ENCODE measurements around the gene TIMM10.

The TIMM10 gene

GRCh38 chr11:57530596-57531507 is at the start of gene TIMM10:
Gene TIMM10, minus strand, starts transcription at chr11:57530754. Its CDS starts 565 bp downstream, at chr11:57530189.
- peak; percentile 86 to 88 for DNase-seq (ENCODE audit: low read depth in 2 of 2, low spot score in 1 of 2)

GRCh38 chr11:57574061-57574460 is 43.5 kb upstream of the TIMM10 start:
- no peak for DNase-seq (ENCODE audit: low read depth in 2 of 2, low spot score in 1 of 2)

- DNase-seq (ENCODE audit: low read depth in 2 of 2, low spot score in 1 of 2) = no peak
Measured at GRCh38 chr11:57571606-57572005, 41.1 kb upstream of the TIMM10 start.

- DNase-seq (ENCODE audit: low read depth in 2 of 2, low spot score in 1 of 2) = peak; percentile 65 to 81
Measured at GRCh38 chr11:57568330-57568766, 37.8 kb upstream of the TIMM10 start.

GRCh38 chr11:57567515-57568329 is 37.2 kb upstream of the TIMM10 start, which contains the start of gene UBE2L6:
Gene UBE2L6, minus strand, starts transcription at chr11:57567672. Its CDS starts 61 bp downstream, at chr11:57567611.
- peak; percentile 26 to 40 for DNase-seq (ENCODE audit: low read depth in 2 of 2, low spot score in 1 of 2)

GRCh38 chr11:57566905-57567514 is 36.5 kb upstream of the TIMM10 start:
- no peak for DNase-seq (ENCODE audit: low read depth in 2 of 2, low spot score in 1 of 2)

- no peak for DNase-seq (ENCODE audit: low read depth in 2 of 2, low spot score in 1 of 2)
Measured at GRCh38 chr11:57566005-57566904, 35.7 kb upstream of the TIMM10 start.

GRCh38 chr11:57562596-57562995 is 32.0 kb upstream of the TIMM10 start:
- no peak for DNase-seq (ENCODE audit: low read depth in 2 of 2, low spot score in 1 of 2)

- no peak for DNase-seq (ENCODE audit: low read depth in 2 of 2, low spot score in 1 of 2)
Measured at GRCh38 chr11:57560146-57560545, 29.6 kb upstream of the TIMM10 start.

GRCh38 chr11:57556041-57556440 is 25.5 kb upstream of the TIMM10 start:
- DNase-seq (ENCODE audit: low read depth in 2 of 2, low spot score in 1 of 2) = no peak

GRCh38 chr11:57555393-57555792 is 24.8 kb upstream of the TIMM10 start:
- DNase-seq (ENCODE audit: low read depth in 2 of 2, low spot score in 1 of 2) = no peak

GRCh38 chr11:57552479-57552878 is 21.9 kb upstream of the TIMM10 start:
- DNase-seq (ENCODE audit: low read depth in 2 of 2, low spot score in 1 of 2) = no peak

GRCh38 chr11:57551941-57552340 is 21.4 kb upstream of the TIMM10 start:
- DNase-seq (ENCODE audit: low read depth in 2 of 2, low spot score in 1 of 2) = no peak

GRCh38 chr11:57549983-57550382 is 19.4 kb upstream of the TIMM10 start:
- no peak for DNase-seq (ENCODE audit: low read depth in 2 of 2, low spot score in 1 of 2)

- no peak for DNase-seq (ENCODE audit: low read depth in 2 of 2, low spot score in 1 of 2)
Measured at GRCh38 chr11:57547854-57548377, 17.4 kb upstream of the TIMM10 start.

GRCh38 chr11:57546869-57547475 is 16.4 kb upstream of the TIMM10 start:
- DNase-seq (ENCODE audit: low read depth in 2 of 2, low spot score in 1 of 2) = no peak

- no peak for DNase-seq (ENCODE audit: low read depth in 2 of 2, low spot score in 1 of 2)
Measured at GRCh38 chr11:57546451-57546850, 15.9 kb upstream of the TIMM10 start.

- no peak for DNase-seq (ENCODE audit: low read depth in 2 of 2, low spot score in 1 of 2)
Measured at GRCh38 chr11:57545883-57546282, 15.3 kb upstream of the TIMM10 start.

GRCh38 chr11:57544566-57544965 is 14.0 kb upstream of the TIMM10 start:
- DNase-seq (ENCODE audit: low read depth in 2 of 2, low spot score in 1 of 2) = no peak

- no peak for DNase-seq (ENCODE audit: low read depth in 2 of 2, low spot score in 1 of 2)
Measured at GRCh38 chr11:57543593-57543992, 13.0 kb upstream of the TIMM10 start.
